HEK293 (cell line): ENCODE measurements around the gene TIMM10.

Experiments
- CTCF ChIA-PET: fragments of 350-600 bp; formaldehyde crosslinking; extraction: SDS; loops from one replicate; lab custom pipeline; 2021; ENCODE audit warnings: antibody characterized with exemption; lab: Yijun Ruan, JAX
- POLR2A ChIA-PET: fragments of 300-600 bp; formaldehyde crosslinking; extraction: SDS; loops from one replicate; lab custom pipeline; 2020; ENCODE audit warnings: antibody characterized with exemption, inconsistent platforms; lab: Yijun Ruan, JAX
- H3K27ac ChIP-seq: fragments of 200-500 bp; sonication (Bioruptor generic); 2 replicates; pipeline ENCODE4 v1.5.1; 2014; ENCODE audit warnings: low read depth, low read length, control low read depth, inconsistent platforms; ENCODE audit errors: extremely low read depth
- H3K36me3 ChIP-seq, 2 experiments: fragments of 200-500 bp in 1 of 2; sonication (Bioruptor generic) in 1 of 2; 1 replicate in 1 of 2; 2 replicates in 1 of 2; pipeline ENCODE4 v1.5.1; 2014 to 2017; ENCODE audit warnings: inconsistent platforms in 2 of 2, low read length in 2 of 2; ENCODE audit not compliant: control insufficient read depth in 2 of 2, insufficient read depth in 1 of 2
- H3K4me1 ChIP-seq: fragments of 200-500 bp; sonication (Bioruptor generic); 2 replicates; pipeline ENCODE4 v1.5.1; 2014; ENCODE audit warnings: mild to moderate bottlenecking, low read length, inconsistent platforms; ENCODE audit not compliant: control insufficient read depth, insufficient read depth
- H3K4me3 ChIP-seq: 2 replicates; pipeline ENCODE4 v1.5.1; 2011; ENCODE audit warnings: low read depth, mild to moderate bottlenecking, control low read depth, low read length, moderate library complexity
- H3K9me3 ChIP-seq: fragments of 200-500 bp; sonication (Bioruptor generic); 2 replicates; pipeline ENCODE4 v1.5.1; 2014; ENCODE audit warnings: low read depth, low read length, inconsistent platforms; ENCODE audit not compliant: control insufficient read depth, insufficient read depth
- ZFP37 ChIP-seq: fragments of 450-650 bp; formaldehyde crosslinking; IDR thresholded peaks from 2 replicates; pipeline ENCODE4 v1.5.1; 2016; ENCODE audit warnings: missing biosample characterization, missing genetic modification characterization
- ZNF121 ChIP-seq: fragments of 450-650 bp; formaldehyde crosslinking; IDR thresholded peaks from 2 replicates; pipeline ENCODE4 v1.5.1; 2016; ENCODE audit warnings: missing biosample characterization, missing genetic modification characterization
- ZNF16 ChIP-seq: fragments of 450-650 bp; formaldehyde crosslinking; IDR thresholded peaks from 2 replicates; pipeline ENCODE4 v1.5.1; 2016; ENCODE audit warnings: low read depth, missing biosample characterization, missing genetic modification characterization
- ZNF175 ChIP-seq: fragments of 450-650 bp; formaldehyde crosslinking; IDR thresholded peaks from 2 replicates; pipeline ENCODE4 v1.5.1; 2016; ENCODE audit warnings: missing biosample characterization, missing genetic modification characterization
- ZNF248 ChIP-seq: fragments of 450-650 bp; formaldehyde crosslinking; IDR thresholded peaks from 2 replicates; pipeline ENCODE4 v1.5.1; 2017; ENCODE audit warnings: missing biosample characterization, missing genetic modification characterization
- ZNF394 ChIP-seq: fragments of 450-650 bp; formaldehyde crosslinking; IDR thresholded peaks from 2 replicates; pipeline ENCODE4 v1.5.1; 2016; ENCODE audit warnings: missing biosample characterization, missing genetic modification characterization, mild to moderate bottlenecking, moderate library complexity, borderline replicate concordance
- ZNF426 ChIP-seq: fragments of 450-650 bp; formaldehyde crosslinking; IDR thresholded peaks from 2 replicates; pipeline ENCODE4 v1.5.1; 2017; ENCODE audit warnings: missing biosample characterization, missing genetic modification characterization, mild to moderate bottlenecking, inconsistent platforms, moderate library complexity
- ZNF501 ChIP-seq: fragments of 450-650 bp; formaldehyde crosslinking; IDR thresholded peaks from 2 replicates; pipeline ENCODE4 v1.5.1; 2016; ENCODE audit warnings: missing biosample characterization, missing genetic modification characterization
- ZNF510 ChIP-seq: fragments of 450-650 bp; formaldehyde crosslinking; IDR thresholded peaks from 2 replicates; pipeline ENCODE4 v1.5.1; 2018; ENCODE audit warnings: mild to moderate bottlenecking, missing genetic modification characterization, missing biosample characterization; ENCODE audit not compliant: insufficient replicate concordance
- ZNF530 ChIP-seq: fragments of 450-650 bp; formaldehyde crosslinking; IDR thresholded peaks from 2 replicates; pipeline ENCODE4 v1.5.1; 2016; ENCODE audit warnings: low read depth, missing biosample characterization, missing genetic modification characterization
- ZNF623 ChIP-seq: fragments of 450-650 bp; formaldehyde crosslinking; IDR thresholded peaks from 2 replicates; pipeline ENCODE4 v1.5.1; 2016; ENCODE audit warnings: missing biosample characterization, missing genetic modification characterization
- ZNF660 ChIP-seq: fragments of 450-650 bp; IDR thresholded peaks from 2 replicates; pipeline ENCODE4 v1.5.1; 2018; ENCODE audit warnings: missing biosample characterization, mild to moderate bottlenecking, missing genetic modification characterization
- ZNF777 ChIP-seq: fragments of 450-650 bp; formaldehyde crosslinking; IDR thresholded peaks from 2 replicates; pipeline ENCODE4 v1.5.1; 2017; ENCODE audit warnings: missing biosample characterization, missing genetic modification characterization, borderline replicate concordance
- ZNF830 ChIP-seq: fragments of 450-650 bp; IDR thresholded peaks from 2 replicates; pipeline ENCODE4 v1.5.0; 2018; ENCODE audit warnings: missing biosample characterization, missing genetic modification characterization, low read depth, mild to moderate bottlenecking, moderate library complexity
- ZSCAN16 ChIP-seq: fragments of 450-650 bp; formaldehyde crosslinking; IDR thresholded peaks from 2 replicates; pipeline ENCODE4 v1.5.1; 2016; ENCODE audit warnings: missing biosample characterization, missing genetic modification characterization
- TF ChIP-seq, protein P1 (sequence below): fragments of 450-650 bp; formaldehyde crosslinking; IDR thresholded peaks from 2 replicates; pipeline ENCODE4 v1.5.0; 2017; ENCODE audit warnings: missing biosample characterization, missing genetic modification characterization, borderline replicate concordance
- TF ChIP-seq, protein P2 (sequence below): fragments of 450-650 bp; formaldehyde crosslinking; IDR thresholded peaks from 2 replicates; pipeline ENCODE4 v1.5.1; 2016; ENCODE audit warnings: missing biosample characterization, missing genetic modification characterization, borderline replicate concordance
- TF ChIP-seq, protein P3 (sequence below): fragments of 450-650 bp; formaldehyde crosslinking; IDR thresholded peaks from 2 replicates; pipeline ENCODE4 v1.5.1; 2016; ENCODE audit warnings: missing biosample characterization, missing genetic modification characterization
- TF ChIP-seq, protein P4 (sequence below): fragments of 450-650 bp; formaldehyde crosslinking; IDR thresholded peaks from 2 replicates; pipeline ENCODE4 v1.5.1; 2016; ENCODE audit warnings: missing biosample characterization, missing genetic modification characterization, borderline replicate concordance
- TF ChIP-seq, protein P5 (sequence below): fragments of 450-650 bp; formaldehyde crosslinking; IDR thresholded peaks from 2 replicates; pipeline ENCODE4 v1.5.1; 2016; ENCODE audit warnings: missing biosample characterization, missing genetic modification characterization

TIMM10 gene

DNA sequence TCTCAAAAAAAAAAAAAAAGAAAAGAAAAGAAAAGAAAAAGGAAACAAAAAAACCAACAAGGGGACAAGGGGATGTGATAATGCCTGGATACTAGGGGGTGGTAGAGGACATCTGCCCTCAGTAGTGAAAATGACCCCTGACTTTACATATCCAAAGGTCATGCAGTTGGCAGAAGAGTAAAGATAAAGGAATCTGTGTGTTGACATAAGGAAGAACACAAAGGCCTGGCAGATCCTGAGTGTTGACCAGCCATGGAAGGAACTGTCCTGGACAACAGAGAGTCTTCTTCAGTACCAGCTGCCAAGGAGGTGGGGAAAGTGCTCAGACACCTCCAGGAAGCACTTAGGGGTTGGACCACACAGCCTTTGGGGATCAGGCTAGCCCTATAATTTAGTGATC lies 27.7 kb downstream of the TIMM10 start:
- H3K27ac ChIP-seq: no peak overlapping the region
- CTCF ChIA-PET: interaction anchor here (0.7 to 2.6 kb wide), 6 partner anchors 9 to 1363 kb away, joined by 3 to 20 read pairs (median 8); no protein-coding TSS in a partner anchor
- no peaks in the 10 kb centered on the region for H3K9me3 ChIP-seq
- POLR2A ChIA-PET: interaction anchor here (1.9 kb wide), 1 partner anchor 10 kb away, joined by 7 read pairs; no protein-coding TSS in a partner anchor
- H3K4me1 ChIP-seq: no peaks in the 10 kb centered on the region
- H3K36me3 ChIP-seq: peaks cover 0 to 9% of the 10 kb centered on the region in 2 experiments; a peak in 1 of 3 replicates
- TF ChIP-seq ZNF175: no peak
- TF ChIP-seq ZNF121 (tag by site-specific recombination): no peak
- TF ChIP-seq, protein P1, sequence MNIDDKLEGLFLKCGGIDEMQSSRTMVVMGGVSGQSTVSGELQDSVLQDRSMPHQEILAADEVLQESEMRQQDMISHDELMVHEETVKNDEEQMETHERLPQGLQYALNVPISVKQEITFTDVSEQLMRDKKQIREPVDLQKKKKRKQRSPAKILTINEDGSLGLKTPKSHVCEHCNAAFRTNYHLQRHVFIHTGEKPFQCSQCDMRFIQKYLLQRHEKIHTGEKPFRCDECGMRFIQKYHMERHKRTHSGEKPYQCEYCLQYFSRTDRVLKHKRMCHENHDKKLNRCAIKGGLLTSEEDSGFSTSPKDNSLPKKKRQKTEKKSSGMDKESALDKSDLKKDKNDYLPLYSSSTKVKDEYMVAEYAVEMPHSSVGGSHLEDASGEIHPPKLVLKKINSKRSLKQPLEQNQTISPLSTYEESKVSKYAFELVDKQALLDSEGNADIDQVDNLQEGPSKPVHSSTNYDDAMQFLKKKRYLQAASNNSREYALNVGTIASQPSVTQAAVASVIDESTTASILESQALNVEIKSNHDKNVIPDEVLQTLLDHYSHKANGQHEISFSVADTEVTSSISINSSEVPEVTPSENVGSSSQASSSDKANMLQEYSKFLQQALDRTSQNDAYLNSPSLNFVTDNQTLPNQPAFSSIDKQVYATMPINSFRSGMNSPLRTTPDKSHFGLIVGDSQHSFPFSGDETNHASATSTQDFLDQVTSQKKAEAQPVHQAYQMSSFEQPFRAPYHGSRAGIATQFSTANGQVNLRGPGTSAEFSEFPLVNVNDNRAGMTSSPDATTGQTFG: no peak
- no peak for TF ChIP-seq ZNF394 (tag by site-specific recombination)
- TF ChIP-seq ZNF660 (tag by site-specific recombination): no peak
- TF ChIP-seq ZNF248 (tag by site-specific recombination): no peak
- no peak for TF ChIP-seq ZNF830
- no peak for TF ChIP-seq ZFP37 (tag by site-specific recombination)
- TF ChIP-seq ZNF623 (tag by site-specific recombination): no peak
- TF ChIP-seq, protein P2, sequence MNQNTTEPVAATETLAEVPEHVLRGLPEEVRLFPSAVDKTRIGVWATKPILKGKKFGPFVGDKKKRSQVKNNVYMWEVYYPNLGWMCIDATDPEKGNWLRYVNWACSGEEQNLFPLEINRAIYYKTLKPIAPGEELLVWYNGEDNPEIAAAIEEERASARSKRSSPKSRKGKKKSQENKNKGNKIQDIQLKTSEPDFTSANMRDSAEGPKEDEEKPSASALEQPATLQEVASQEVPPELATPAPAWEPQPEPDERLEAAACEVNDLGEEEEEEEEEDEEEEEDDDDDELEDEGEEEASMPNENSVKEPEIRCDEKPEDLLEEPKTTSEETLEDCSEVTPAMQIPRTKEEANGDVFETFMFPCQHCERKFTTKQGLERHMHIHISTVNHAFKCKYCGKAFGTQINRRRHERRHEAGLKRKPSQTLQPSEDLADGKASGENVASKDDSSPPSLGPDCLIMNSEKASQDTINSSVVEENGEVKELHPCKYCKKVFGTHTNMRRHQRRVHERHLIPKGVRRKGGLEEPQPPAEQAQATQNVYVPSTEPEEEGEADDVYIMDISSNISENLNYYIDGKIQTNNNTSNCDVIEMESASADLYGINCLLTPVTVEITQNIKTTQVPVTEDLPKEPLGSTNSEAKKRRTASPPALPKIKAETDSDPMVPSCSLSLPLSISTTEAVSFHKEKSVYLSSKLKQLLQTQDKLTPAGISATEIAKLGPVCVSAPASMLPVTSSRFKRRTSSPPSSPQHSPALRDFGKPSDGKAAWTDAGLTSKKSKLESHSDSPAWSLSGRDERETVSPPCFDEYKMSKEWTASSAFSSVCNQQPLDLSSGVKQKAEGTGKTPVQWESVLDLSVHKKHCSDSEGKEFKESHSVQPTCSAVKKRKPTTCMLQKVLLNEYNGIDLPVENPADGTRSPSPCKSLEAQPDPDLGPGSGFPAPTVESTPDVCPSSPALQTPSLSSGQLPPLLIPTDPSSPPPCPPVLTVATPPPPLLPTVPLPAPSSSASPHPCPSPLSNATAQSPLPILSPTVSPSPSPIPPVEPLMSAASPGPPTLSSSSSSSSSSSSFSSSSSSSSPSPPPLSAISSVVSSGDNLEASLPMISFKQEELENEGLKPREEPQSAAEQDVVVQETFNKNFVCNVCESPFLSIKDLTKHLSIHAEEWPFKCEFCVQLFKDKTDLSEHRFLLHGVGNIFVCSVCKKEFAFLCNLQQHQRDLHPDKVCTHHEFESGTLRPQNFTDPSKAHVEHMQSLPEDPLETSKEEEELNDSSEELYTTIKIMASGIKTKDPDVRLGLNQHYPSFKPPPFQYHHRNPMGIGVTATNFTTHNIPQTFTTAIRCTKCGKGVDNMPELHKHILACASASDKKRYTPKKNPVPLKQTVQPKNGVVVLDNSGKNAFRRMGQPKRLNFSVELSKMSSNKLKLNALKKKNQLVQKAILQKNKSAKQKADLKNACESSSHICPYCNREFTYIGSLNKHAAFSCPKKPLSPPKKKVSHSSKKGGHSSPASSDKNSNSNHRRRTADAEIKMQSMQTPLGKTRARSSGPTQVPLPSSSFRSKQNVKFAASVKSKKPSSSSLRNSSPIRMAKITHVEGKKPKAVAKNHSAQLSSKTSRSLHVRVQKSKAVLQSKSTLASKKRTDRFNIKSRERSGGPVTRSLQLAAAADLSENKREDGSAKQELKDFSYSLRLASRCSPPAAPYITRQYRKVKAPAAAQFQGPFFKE (tag by site-specific recombination): no peak
- no peak for TF ChIP-seq ZNF501 (tag by site-specific recombination)
- no peak for TF ChIP-seq ZNF426 (tag by site-specific recombination)
- no peak for TF ChIP-seq ZNF777 (tag by site-specific recombination)
- no peak for TF ChIP-seq ZNF16 (tag by site-specific recombination)
- TF ChIP-seq, protein P3, sequence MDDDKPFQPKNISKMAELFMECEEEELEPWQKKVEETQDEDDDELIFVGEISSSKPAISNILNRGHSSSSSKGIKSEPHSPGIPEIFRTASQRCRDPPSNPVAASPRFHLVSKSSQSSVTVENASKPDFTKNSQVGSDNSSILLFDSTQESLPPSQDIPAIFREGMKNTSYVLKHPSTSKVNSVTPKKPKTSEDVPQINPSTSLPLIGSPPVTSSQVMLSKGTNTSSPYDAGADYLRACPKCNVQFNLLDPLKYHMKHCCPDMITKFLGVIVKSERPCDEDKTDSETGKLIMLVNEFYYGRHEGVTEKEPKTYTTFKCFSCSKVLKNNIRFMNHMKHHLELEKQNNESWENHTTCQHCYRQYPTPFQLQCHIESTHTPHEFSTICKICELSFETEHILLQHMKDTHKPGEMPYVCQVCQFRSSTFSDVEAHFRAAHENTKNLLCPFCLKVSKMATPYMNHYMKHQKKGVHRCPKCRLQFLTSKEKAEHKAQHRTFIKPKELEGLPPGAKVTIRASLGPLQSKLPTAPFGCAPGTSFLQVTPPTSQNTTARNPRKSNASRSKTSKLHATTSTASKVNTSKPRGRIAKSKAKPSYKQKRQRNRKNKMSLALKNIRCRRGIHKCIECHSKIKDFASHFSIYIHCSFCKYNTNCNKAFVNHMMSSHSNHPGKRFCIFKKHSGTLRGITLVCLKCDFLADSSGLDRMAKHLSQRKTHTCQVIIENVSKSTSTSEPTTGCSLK (tag by site-specific recombination): no peak
- no peak for TF ChIP-seq ZSCAN16 (tag by site-specific recombination)
- TF ChIP-seq, protein P4, sequence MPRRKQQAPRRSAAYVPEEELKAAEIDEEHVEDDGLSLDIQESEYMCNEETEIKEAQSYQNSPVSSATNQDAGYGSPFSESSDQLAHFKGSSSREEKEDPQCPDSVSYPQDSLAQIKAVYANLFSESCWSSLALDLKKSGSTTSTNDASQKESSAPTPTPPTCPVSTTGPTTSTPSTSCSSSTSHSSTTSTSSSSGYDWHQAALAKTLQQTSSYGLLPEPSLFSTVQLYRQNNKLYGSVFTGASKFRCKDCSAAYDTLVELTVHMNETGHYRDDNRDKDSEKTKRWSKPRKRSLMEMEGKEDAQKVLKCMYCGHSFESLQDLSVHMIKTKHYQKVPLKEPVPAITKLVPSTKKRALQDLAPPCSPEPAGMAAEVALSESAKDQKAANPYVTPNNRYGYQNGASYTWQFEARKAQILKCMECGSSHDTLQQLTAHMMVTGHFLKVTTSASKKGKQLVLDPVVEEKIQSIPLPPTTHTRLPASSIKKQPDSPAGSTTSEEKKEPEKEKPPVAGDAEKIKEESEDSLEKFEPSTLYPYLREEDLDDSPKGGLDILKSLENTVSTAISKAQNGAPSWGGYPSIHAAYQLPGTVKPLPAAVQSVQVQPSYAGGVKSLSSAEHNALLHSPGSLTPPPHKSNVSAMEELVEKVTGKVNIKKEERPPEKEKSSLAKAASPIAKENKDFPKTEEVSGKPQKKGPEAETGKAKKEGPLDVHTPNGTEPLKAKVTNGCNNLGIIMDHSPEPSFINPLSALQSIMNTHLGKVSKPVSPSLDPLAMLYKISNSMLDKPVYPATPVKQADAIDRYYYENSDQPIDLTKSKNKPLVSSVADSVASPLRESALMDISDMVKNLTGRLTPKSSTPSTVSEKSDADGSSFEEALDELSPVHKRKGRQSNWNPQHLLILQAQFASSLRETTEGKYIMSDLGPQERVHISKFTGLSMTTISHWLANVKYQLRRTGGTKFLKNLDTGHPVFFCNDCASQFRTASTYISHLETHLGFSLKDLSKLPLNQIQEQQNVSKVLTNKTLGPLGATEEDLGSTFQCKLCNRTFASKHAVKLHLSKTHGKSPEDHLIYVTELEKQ (tag by site-specific recombination): no peak
- TF ChIP-seq ZNF530 (tag by site-specific recombination): no peak
- TF ChIP-seq, protein P5, sequence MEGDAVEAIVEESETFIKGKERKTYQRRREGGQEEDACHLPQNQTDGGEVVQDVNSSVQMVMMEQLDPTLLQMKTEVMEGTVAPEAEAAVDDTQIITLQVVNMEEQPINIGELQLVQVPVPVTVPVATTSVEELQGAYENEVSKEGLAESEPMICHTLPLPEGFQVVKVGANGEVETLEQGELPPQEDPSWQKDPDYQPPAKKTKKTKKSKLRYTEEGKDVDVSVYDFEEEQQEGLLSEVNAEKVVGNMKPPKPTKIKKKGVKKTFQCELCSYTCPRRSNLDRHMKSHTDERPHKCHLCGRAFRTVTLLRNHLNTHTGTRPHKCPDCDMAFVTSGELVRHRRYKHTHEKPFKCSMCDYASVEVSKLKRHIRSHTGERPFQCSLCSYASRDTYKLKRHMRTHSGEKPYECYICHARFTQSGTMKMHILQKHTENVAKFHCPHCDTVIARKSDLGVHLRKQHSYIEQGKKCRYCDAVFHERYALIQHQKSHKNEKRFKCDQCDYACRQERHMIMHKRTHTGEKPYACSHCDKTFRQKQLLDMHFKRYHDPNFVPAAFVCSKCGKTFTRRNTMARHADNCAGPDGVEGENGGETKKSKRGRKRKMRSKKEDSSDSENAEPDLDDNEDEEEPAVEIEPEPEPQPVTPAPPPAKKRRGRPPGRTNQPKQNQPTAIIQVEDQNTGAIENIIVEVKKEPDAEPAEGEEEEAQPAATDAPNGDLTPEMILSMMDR: no peak
- no peak for TF ChIP-seq ZNF510
- H3K4me3 ChIP-seq: no peak overlapping the region
